ENCODE measurements around the gene GPC5. TPM values are rescaled to one million over a fixed set of nuclear protein-coding genes. Genes with fewer than 3 reads are reported as not detected.

Gene GPC5
- total and polyA plus RNA-seq, 2 experiments from 2014 or later: 0.32 TPM; not detected in 1

- Histone ChIP-seq H3K4me3 (no peak overlapping the region), H3F3A (ENCODE audit: insufficient read depth) (no peaks in the 10 kb centered on the region), H2AFZ (no peak overlapping the region), H3K36me3 (ENCODE audit: low read depth) (no peaks in the 10 kb centered on the region), H3K79me2 (ENCODE audit: insufficient read depth) (no peaks in the 10 kb centered on the region), H3K9me2 (ENCODE audit: insufficient read depth) (no peaks in the 10 kb centered on the region), H3K9ac (no peak overlapping the region), H3K4me1 (ENCODE audit: insufficient read depth) (no peaks in the 10 kb centered on the region), H3K27ac (no peak overlapping the region), H3K27me3 (replicated peaks; ENCODE audit: insufficient read depth) (no peaks in the 10 kb centered on the region), H3K4me2 (ENCODE audit: unreplicated experiment) (no peak overlapping the region), H4K20me1 (ENCODE audit: insufficient read depth) (no peaks in the 10 kb centered on the region), H3K9me3 (ENCODE audit: low read depth) (no peaks in the 10 kb centered on the region)
- 10 to 14% methylated on average over 3 of the region's 3 CpGs for WGBS, 2 experiments (ENCODE audit: low coverage in 1 of 2, low lambda C conversion rate in 2 of 2, missing lambda C conversion rate in 2 of 2)
- TF ChIP-seq EZH2phosphoT487 (IDR thresholded peaks at IDR 0.05; ENCODE audit: insufficient read depth, low read depth) (no peak), EZH2 (IDR thresholded peaks at IDR 0.05; ENCODE audit: insufficient read depth, poor library complexity, severe bottlenecking) (no peak)
- DNase-seq: no peak
- in situ Hi-C loops (cut with MboI): no loop called here
Observed at GRCh38 chr13:91622778-91623550, 224.5 kb downstream of the GPC5 start.

- Histone ChIP-seq H3F3A (ENCODE audit: insufficient read depth) (no peaks in the 10 kb centered on the region), H3K9ac (no peak overlapping the region), H3K27me3 (replicated peaks; ENCODE audit: insufficient read depth) (no peaks in the 10 kb centered on the region), H3K4me3 (no peak overlapping the region), H3K9me2 (ENCODE audit: insufficient read depth) (no peaks in the 10 kb centered on the region), H4K20me1 (ENCODE audit: insufficient read depth) (no peaks in the 10 kb centered on the region), H3K27ac (no peak overlapping the region), H3K79me2 (ENCODE audit: insufficient read depth) (no peaks in the 10 kb centered on the region), H3K4me2 (ENCODE audit: unreplicated experiment) (no peak overlapping the region), H3K4me1 (ENCODE audit: insufficient read depth) (no peaks in the 10 kb centered on the region), H2AFZ (no peak overlapping the region), H3K36me3 (ENCODE audit: low read depth) (no peaks in the 10 kb centered on the region), H3K9me3 (ENCODE audit: low read depth) (no peaks in the 10 kb centered on the region)
- TF ChIP-seq EZH2phosphoT487 (IDR thresholded peaks at IDR 0.05; ENCODE audit: insufficient read depth, low read depth) (no peak), EZH2 (IDR thresholded peaks at IDR 0.05; ENCODE audit: insufficient read depth, poor library complexity, severe bottlenecking) (no peak)
- no peak for DNase-seq
- 9 to 19% methylated on average over 3 of the region's 3 CpGs for WGBS, 2 experiments (ENCODE audit: low coverage in 1 of 2, low lambda C conversion rate in 2 of 2, missing lambda C conversion rate in 2 of 2)
- in situ Hi-C loops (cut with MboI): no loop called here
Observed at GRCh38 chr13:91627952-91628739, 229.7 kb downstream of the GPC5 start.

GRCh38 chr13:91630946-91631345, 232.5 kb downstream of the GPC5 start:
- no peak overlapping the region for H3K9ac ChIP-seq
- no peaks in the 10 kb centered on the region for H3K27me3 ChIP-seq (replicated peaks; ENCODE audit: insufficient read depth)
- in situ Hi-C loops (cut with MboI): no loop called here
- no peak for DNase-seq
- H3K9me2 ChIP-seq (ENCODE audit: insufficient read depth): no peaks in the 10 kb centered on the region
- H4K20me1 ChIP-seq (ENCODE audit: insufficient read depth): no peaks in the 10 kb centered on the region
- no peaks in the 10 kb centered on the region for H3K79me2 ChIP-seq (ENCODE audit: insufficient read depth)
- H3K4me1 ChIP-seq (ENCODE audit: insufficient read depth): no peaks in the 10 kb centered on the region
- no peak overlapping the region for H3K27ac ChIP-seq
- no peaks in the 10 kb centered on the region for H3K9me3 ChIP-seq (ENCODE audit: low read depth)
- H2AFZ ChIP-seq: no peak overlapping the region
- no peaks in the 10 kb centered on the region for H3F3A ChIP-seq (ENCODE audit: insufficient read depth)
- H3K4me2 ChIP-seq (ENCODE audit: unreplicated experiment): no peak overlapping the region
- H3K36me3 ChIP-seq (ENCODE audit: low read depth): no peaks in the 10 kb centered on the region
- WGBS, 2 experiments (ENCODE audit: low coverage in 1 of 2, low lambda C conversion rate in 2 of 2, missing lambda C conversion rate in 2 of 2): 59 to 61% methylated on average over 1 of the region's 1 CpG
- TF ChIP-seq EZH2 (IDR thresholded peaks at IDR 0.05; ENCODE audit: insufficient read depth, poor library complexity, severe bottlenecking) (no peak), EZH2phosphoT487 (IDR thresholded peaks at IDR 0.05; ENCODE audit: insufficient read depth, low read depth) (no peak)
- H3K4me3 ChIP-seq: no peak overlapping the region

- H3K9me2 ChIP-seq (ENCODE audit: insufficient read depth): no peaks in the 10 kb centered on the region
- H3K36me3 ChIP-seq (ENCODE audit: low read depth): no peaks in the 10 kb centered on the region
- no peak overlapping the region for H3K9ac ChIP-seq
- in situ Hi-C loops (cut with MboI): no loop called here
- WGBS, 2 experiments (ENCODE audit: low coverage in 1 of 2, low lambda C conversion rate in 2 of 2, missing lambda C conversion rate in 2 of 2): 7 to 9% methylated on average over 3 of the region's 3 CpGs
- H2AFZ ChIP-seq: no peak overlapping the region
- H3K79me2 ChIP-seq (ENCODE audit: insufficient read depth): no peaks in the 10 kb centered on the region
- no peak overlapping the region for H3K27ac ChIP-seq
- TF ChIP-seq EZH2 (IDR thresholded peaks at IDR 0.05; ENCODE audit: insufficient read depth, poor library complexity, severe bottlenecking) (no peak), EZH2phosphoT487 (IDR thresholded peaks at IDR 0.05; ENCODE audit: insufficient read depth, low read depth) (no peak)
- H3F3A ChIP-seq (ENCODE audit: insufficient read depth): no peaks in the 10 kb centered on the region
- H3K4me3 ChIP-seq: no peak overlapping the region
- no peaks in the 10 kb centered on the region for H3K27me3 ChIP-seq (replicated peaks; ENCODE audit: insufficient read depth)
- no peaks in the 10 kb centered on the region for H4K20me1 ChIP-seq (ENCODE audit: insufficient read depth)
- peak; percentile 3 for DNase-seq
- no peaks in the 10 kb centered on the region for H3K4me1 ChIP-seq (ENCODE audit: insufficient read depth)
- H3K9me3 ChIP-seq (ENCODE audit: low read depth): no peaks in the 10 kb centered on the region
- no peak overlapping the region for H3K4me2 ChIP-seq (ENCODE audit: unreplicated experiment)
Observed at GRCh38 chr13:91632086-91632485, 233.7 kb downstream of the GPC5 start.

Measured in GM23248 (cell line).